IPS-18c (cell line): Measurements from ENCODE around the gene CELA3A.

Experiments
- H3K4me3 ChIP-seq: 2 replicates; pipeline ENCODE4 v1.7.0; 2013; ENCODE audit warnings: low read depth, mild to moderate bottlenecking, low read length, moderate library complexity; ENCODE audit not compliant: insufficient read depth
- H3K9me3 ChIP-seq: one replicate; pipeline ENCODE4 v1.6.1; 2013; ENCODE audit warnings: mild to moderate bottlenecking, low read length, moderate library complexity; ENCODE audit not compliant: control insufficient read depth, insufficient read depth

The CELA3A gene

DNA sequence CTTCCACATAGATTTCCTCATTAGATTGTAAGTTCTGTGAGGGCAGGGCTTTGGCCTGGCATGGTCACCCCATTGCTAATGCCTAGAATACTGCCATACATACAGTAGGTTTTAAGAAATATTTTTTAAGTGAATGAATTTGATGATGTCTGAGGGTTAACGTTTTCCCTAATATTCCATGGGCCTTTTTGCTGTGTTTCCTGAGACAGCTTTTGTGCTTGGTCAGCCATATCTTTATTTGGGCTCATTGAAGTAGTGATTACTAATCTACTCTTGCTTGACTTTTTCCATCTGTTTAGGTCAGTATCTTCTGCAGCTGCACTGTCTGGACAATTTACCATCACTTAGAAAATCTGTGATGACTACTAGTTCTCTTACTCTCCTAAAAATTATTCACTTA is 54.6 kb downstream of the CELA3A start:
- no peak overlapping the region for H3K4me3 ChIP-seq
- H3K9me3 ChIP-seq, result no peaks in the 10 kb centered on the region

DNA sequence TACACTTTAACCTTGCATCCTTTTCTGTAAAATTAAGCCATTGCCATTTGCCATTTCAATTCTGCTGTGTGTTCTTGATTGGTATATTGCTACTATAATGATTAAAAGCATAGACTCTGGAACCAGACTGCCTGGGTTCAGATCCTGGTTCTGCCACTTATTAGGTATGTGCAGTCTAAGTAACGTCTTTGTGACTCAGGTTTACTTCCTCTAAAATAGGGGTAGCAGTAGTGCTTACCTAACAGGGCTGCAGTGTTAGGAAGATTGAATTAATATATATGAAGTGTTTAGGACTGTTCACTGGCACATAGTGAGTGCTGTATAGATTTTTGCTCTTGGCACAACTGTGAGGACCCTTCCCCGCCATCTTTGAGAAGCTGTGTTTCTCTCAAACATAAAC is 55.5 kb downstream of the CELA3A start:
- Histone ChIP-seq H3K9me3 (no peaks in the 10 kb centered on the region), H3K4me3 (no peak overlapping the region)

DNA sequence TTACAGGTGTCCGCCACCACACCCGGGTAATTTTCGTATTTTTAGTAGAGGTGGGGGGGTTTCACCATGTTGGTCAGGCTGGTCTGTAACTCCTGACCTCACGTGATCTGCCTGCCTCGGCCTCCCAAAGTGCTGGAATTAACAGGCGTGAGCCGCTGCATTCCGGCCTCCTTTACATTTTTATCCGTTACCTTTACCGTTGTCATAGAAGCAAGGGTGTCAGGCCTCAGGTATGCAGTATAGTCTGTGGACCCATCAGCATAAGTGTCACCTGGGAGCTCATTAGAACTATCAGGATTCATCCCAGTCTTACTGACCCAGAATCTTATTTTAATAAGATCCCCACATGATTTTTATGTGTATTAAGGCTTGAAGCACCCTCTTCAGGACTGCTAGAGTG is 56.4 kb downstream of the CELA3A start:
- Histone ChIP-seq H3K9me3 (no peaks in the 10 kb centered on the region), H3K4me3 (no peak overlapping the region)
